ENCODE data around the gene FILIP1. TPM values are rescaled to one million over a fixed set of nuclear protein-coding genes. Genes with fewer than 3 reads are reported as not detected.

Gene FILIP1
- total RNA-seq, 1 donor from 2014 or later: 3.2 TPM

DNA sequence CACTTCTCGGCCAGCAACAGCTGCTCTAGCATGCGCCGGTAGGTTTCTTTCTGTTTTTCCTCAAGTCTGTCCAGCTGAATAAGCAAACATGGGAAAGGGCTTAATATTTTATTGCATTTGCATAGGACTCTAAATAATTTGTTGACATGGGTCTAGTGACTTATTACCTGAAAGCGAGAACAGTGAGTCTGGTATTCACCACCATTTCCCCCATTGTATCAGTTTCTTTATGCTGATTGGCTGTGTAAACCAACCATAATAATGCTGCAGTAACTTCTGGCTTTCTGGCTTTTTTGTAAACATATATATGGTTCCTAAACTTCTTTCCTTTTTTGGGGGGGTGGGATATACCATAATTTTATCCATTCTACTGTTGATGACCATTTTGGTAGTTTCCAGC, 140.0 kb downstream of the FILIP1 start:
- no peaks in the 10 kb centered on the region for H3K27me3 ChIP-seq
- intact Hi-C loops (cut with DNase I): no loop called here
- H3K36me3 ChIP-seq: no peaks in the 10 kb centered on the region
- no peak for TF ChIP-seq POLR2AphosphoS5 (IDR thresholded peaks at IDR 0.05; ENCODE audit: insufficient read depth in 1 of 2, low read depth in 1 of 2)
- TF ChIP-seq POLR2A (IDR thresholded peaks at IDR 0.05): no peak
- no peak for TF ChIP-seq CTCF (IDR thresholded peaks at IDR 0.05)
- peaks cover 5% of the 10 kb centered on the region for H3K4me1 ChIP-seq
- no peak overlapping the region for H3K4me3 ChIP-seq
- H3K9me3 ChIP-seq: no peaks in the 10 kb centered on the region
- DNase-seq (ENCODE audit: extremely low spot score in 2 of 2): no peak
- no peak overlapping the region for H3K27ac ChIP-seq

- Histone ChIP-seq H3K4me3 (no peak overlapping the region), H3K27ac (no peak overlapping the region), H3K9me3 (no peaks in the 10 kb centered on the region), H3K4me1 (peaks cover 5% of the 10 kb centered on the region), H3K27me3 (no peaks in the 10 kb centered on the region), H3K36me3 (no peaks in the 10 kb centered on the region)
- DNase-seq (ENCODE audit: extremely low spot score in 2 of 2): no peak
- intact Hi-C loops (cut with DNase I): no loop called here
- TF ChIP-seq CTCF (IDR thresholded peaks at IDR 0.05): no peak
- TF ChIP-seq POLR2AphosphoS5 (IDR thresholded peaks at IDR 0.05; ENCODE audit: insufficient read depth in 1 of 2, low read depth in 1 of 2): no peak
- TF ChIP-seq POLR2A (IDR thresholded peaks at IDR 0.05): no peak
Measured at GRCh38 chr6:75351570-75351969, 142.0 kb downstream of the FILIP1 start.

DNA sequence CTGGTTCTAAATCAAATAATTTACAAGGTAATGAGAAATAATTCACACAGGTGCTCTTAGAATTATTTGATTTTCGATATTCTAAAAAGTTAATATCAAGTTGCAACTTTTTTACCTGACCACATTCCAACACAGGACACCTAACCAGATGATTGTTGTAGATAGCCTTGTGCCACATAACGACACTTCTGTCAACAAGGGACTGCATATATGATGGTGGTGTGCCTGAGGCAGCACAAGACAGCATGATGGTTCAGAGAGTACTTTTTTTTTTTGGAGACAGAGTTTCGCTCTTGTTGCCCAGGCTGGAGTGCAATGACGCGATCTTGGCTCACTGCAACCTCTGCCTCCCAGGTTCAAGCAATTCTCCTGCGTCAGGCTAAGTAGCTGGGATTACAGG, 142.8 kb downstream of the FILIP1 start:
- DNase-seq (ENCODE audit: extremely low spot score in 2 of 2): no peak
- H3K4me1 ChIP-seq: peaks cover 5% of the 10 kb centered on the region
- no peaks in the 10 kb centered on the region for H3K36me3 ChIP-seq
- intact Hi-C loops (cut with DNase I): no loop called here
- H3K4me3 ChIP-seq: no peak overlapping the region
- no peaks in the 10 kb centered on the region for H3K27me3 ChIP-seq
- TF ChIP-seq POLR2A (IDR thresholded peaks at IDR 0.05) (no peak), CTCF (IDR thresholded peaks at IDR 0.05) (no peak), POLR2AphosphoS5 (IDR thresholded peaks at IDR 0.05; ENCODE audit: insufficient read depth in 1 of 2, low read depth in 1 of 2) (no peak)
- no peak overlapping the region for H3K27ac ChIP-seq
- no peaks in the 10 kb centered on the region for H3K9me3 ChIP-seq

DNA sequence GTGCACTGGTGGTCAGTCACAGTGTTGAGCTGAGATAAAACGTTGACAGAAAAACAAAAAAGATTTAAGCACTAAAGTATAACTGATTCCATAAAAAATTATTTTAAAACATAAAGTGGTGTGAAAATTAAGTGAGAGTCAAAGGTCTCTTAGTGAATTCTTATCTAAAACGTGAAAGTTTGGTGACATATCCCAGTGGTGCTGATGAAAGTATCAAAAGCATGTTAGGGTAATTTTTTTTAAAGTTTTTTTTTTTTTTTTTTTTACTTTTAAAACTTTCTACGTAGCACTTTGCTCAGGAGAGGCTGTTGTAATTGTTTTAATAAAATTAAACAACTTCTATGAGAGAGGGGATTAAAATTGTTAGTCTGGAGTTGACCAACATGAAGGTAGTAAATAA, 143.4 kb downstream of the FILIP1 start:
- H3K4me1 ChIP-seq: peaks cover 5% of the 10 kb centered on the region
- DNase-seq (ENCODE audit: extremely low spot score in 2 of 2): no peak
- H3K4me3 ChIP-seq: no peak overlapping the region
- no peak for TF ChIP-seq POLR2A (IDR thresholded peaks at IDR 0.05)
- TF ChIP-seq POLR2AphosphoS5 (IDR thresholded peaks at IDR 0.05; ENCODE audit: insufficient read depth in 1 of 2, low read depth in 1 of 2): no peak
- TF ChIP-seq CTCF (IDR thresholded peaks at IDR 0.05): no peak
- intact Hi-C loops (cut with DNase I): no loop called here
- H3K27me3 ChIP-seq: no peaks in the 10 kb centered on the region
- H3K9me3 ChIP-seq: no peaks in the 10 kb centered on the region
- H3K27ac ChIP-seq: no peak overlapping the region
- no peaks in the 10 kb centered on the region for H3K36me3 ChIP-seq

- H3K4me3 ChIP-seq: peak overlapping the region; percentile 19 to 39
- no peaks in the 10 kb centered on the region for H3K9me3 ChIP-seq
- H3K27me3 ChIP-seq: no peaks in the 10 kb centered on the region
- peaks cover 5% of the 10 kb centered on the region for H3K4me1 ChIP-seq
- no peak for DNase-seq (ENCODE audit: extremely low spot score in 2 of 2)
- TF ChIP-seq POLR2A (IDR thresholded peaks at IDR 0.05) (no peak), POLR2AphosphoS5 (IDR thresholded peaks at IDR 0.05; ENCODE audit: insufficient read depth in 1 of 2, low read depth in 1 of 2) (no peak), CTCF (IDR thresholded peaks at IDR 0.05) (no peak)
- intact Hi-C loops (cut with DNase I): no loop called here
- no peak overlapping the region for H3K27ac ChIP-seq
- no peaks in the 10 kb centered on the region for H3K36me3 ChIP-seq
Measured at GRCh38 chr6:75349262-75349984, 144.2 kb downstream of the FILIP1 start.
